ENCODE data around the gene PAM16. TPM values are rescaled to one million over a fixed set of nuclear protein-coding genes. Genes with fewer than 3 reads are reported as not detected.

The PAM16 gene
- total RNA-seq, 1 donor from 2014 or later: 34.3 TPM

DNA sequence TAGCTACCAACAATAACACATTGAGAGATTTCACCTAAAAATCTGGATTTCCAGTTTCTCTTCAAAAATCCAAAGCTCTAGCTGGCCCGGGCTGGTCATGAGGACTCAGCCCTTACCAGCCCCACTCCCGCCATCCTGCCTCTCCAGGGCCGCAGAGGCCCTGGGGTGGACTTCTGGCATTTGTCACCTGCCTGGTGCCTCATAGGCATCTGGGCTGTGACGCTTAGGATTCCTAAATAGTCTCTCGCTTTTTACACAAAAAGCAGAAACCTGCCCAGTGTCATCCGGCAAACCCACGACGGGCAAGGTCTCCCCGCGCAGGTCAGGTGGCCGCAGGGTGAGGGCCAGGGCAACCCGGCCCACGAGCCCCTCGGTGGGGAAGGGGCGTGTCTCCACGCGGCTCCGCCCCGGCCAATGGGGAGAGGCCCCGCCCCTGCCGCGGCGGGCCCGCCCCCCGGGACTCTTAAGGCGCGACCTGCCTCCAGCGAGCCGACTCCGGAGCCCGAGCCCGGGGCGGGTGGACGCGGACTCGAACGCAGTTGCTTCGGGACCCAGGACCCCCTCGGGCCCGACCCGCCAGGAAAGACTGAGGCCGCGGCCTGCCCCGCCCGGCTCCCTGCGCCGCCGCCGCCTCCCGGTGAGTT is 20.4 kb upstream of the PAM16 start, which contains the start of gene VASN:
VASN (plus strand) TSS at position 492 of the 644 bp plus-strand sequence. CDS start 9,030 bp downstream, outside the sequence.
- peak; percentile 32 for ATAC-seq

DNA sequence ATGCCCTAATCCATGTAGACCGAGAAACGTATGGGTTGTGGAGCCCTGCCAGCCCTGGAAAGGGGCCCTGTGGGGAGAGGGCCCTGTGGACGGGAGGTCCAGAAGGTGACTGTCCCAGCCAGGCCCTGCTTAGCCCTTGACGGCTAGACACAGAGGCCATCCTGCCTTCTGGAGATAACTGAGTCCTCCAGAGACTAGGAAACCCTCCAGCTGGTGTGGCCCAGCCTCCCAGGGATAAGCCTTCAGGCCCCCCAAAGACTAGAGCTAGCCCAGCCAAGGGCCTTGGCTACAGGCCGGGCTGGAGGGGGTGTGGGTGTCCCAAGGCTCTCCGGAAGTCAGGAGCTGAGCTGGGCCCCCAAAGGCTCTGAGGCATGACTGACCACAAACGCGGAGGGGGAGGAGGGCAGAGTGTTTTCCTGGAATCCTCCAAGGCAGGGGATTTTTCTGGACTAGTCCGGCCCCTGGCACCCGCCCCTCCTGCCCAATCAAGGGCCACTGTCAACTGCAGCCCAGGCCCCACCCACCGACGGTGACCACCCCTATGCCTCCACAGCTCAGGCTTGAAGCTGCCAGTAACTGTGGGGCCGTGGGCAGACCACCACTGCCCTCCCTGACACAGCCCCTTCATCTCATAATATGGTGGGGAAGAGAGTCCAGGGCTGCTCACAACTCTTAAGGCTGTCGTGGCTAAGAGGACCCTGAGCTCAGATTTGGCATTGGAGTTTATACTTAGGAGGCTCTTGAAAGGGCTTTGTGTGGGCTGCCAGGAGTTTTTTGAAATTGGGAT is 19.6 kb upstream of the PAM16 start:
- ATAC-seq: no peak

DNA sequence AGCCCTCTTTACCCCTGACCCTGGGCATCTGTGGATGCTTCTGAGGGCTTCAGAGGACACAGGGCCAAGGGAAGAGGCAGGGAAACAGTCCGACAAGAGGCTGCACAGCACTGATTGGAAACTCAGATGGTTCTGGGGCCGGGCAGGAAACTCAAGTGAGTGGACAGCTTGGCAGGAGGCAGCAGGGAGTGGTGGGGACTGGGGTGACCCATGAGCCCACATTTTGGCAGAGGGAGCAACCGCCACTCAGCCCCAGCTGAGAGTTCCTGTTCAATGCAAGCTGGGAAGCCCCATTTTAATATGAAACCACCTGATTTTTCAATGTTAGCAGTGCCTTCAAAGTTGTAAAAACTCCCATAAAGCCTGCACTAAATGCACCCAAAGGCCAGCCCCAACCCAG is 19.0 kb upstream of the PAM16 start:
- ATAC-seq: no peak

GRCh38 chr16:4369007-4369733 is 18.0 kb upstream of the PAM16 start:
- peak; percentile 69 for ATAC-seq

GRCh38 chr16:4367393-4367856 is 16.3 kb upstream of the PAM16 start:
- no peak for ATAC-seq

- ATAC-seq: no peak
These were observed 14.9 kb upstream of the PAM16 start for GRCh38 chr16:4366016-4366415.

- no peak for ATAC-seq
These were observed 14.5 kb upstream of the PAM16 start for GRCh38 chr16:4365615-4366014.

DNA sequence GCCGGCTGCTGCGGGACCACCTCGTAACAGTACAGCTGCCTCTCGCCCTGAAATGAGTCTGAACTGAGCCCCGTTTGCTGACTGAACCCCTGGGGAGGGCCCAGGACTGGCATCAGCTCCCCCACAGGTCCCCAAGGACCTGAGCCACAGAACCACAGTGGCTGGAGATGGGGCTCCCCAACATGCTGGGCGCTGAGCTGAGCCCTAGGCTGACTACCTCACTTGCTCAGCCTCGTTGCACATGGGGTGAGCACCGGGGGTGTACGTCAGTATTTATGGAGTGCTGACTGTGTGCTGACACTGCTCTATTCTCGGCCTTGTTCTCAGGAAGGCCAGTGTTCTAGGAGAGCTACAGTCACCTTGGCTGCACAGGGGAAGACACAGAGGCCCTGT is 13.9 kb upstream of the PAM16 start:
- no peak for ATAC-seq

DNA sequence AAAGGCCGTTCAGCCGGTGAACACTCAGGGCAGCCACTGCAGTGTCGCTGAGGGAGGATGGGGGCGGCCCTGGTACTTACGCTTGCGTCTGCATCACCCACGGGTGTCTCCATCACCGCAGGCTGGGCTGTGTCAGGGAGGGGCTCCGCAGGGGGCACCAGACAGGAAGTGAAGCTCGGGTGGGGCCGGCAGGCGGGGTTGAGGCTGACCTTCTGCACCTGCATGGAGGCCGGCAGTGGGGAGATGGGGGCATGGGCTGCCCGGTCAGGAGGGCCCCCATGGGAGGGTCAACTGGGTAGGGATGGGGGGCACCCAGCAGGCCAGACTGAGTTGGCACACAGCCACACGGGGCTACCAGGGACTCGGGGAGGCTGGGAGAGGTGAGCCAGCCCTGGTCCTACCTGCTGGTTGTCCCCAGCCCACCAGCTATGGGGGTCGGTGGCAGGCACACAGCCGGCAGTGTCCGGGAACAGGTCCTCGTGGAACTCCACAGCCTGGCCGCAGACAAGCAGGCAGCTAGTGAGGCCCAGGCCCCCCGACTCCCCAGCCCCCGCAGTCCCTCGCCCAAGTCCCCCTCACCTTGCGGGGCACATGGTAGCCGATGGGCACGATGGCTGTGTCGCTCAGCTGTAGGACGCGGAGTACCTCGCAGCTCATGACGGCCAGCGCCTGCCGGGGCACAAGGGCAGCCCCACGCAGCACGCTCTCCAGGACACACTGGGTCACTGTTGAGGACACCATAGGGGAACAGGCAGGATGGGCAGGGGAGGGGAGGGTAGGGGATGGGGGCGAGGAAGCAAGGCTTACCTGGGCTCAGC is 13.3 kb upstream of the PAM16 start:
- no peak for ATAC-seq

DNA sequence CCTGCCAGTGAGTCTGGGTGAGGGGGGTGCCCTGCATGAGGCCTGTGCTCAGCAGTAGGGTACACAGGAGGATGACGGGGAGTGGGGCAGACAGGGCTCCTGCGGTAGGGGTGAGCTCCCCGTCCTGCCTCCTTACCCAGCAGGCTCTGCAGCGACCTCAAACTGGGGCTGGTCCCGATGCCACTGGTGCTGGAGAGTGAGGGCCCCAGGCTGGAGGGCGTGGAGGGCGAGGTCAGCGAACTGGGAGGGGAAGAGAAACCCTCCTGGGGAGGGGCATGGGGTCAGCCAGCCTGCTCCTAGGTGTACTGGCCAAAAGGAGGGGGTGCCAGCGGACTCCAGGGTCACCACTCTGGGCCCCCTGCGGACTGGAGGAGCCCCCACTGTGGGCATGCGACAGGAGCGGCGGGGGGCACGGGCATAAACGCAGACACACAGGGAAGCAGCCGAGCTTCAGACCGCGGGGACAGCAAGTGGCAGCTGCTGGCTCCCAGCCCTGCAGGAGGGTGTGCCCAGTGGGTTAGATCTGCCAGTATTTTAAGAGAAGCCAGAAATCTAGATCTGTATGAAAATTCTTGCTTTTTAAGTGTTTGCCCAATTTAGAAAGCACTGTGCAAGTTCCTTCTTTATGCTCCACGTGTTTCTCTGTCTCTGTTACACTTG is 11.5 kb upstream of the PAM16 start:
- no peak for ATAC-seq

DNA sequence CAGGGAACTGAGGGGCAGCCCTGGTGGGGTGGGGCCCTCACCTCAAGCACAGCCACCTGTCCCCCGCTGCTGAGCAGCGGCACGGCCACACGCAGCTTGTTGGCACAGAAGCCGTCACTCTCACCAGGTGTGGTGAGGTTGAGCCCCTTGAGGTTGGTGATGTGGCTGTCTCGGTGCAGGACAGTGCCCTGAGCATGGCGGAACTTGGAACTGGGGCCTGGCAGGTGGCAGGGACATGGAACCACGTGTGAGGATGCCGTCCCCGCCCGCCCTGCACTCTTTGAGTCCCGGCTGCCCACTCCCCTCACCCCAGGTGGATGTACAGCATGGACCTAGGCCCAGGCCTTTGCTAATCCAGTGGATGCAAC is 10.8 kb upstream of the PAM16 start:
- no peak for ATAC-seq

DNA sequence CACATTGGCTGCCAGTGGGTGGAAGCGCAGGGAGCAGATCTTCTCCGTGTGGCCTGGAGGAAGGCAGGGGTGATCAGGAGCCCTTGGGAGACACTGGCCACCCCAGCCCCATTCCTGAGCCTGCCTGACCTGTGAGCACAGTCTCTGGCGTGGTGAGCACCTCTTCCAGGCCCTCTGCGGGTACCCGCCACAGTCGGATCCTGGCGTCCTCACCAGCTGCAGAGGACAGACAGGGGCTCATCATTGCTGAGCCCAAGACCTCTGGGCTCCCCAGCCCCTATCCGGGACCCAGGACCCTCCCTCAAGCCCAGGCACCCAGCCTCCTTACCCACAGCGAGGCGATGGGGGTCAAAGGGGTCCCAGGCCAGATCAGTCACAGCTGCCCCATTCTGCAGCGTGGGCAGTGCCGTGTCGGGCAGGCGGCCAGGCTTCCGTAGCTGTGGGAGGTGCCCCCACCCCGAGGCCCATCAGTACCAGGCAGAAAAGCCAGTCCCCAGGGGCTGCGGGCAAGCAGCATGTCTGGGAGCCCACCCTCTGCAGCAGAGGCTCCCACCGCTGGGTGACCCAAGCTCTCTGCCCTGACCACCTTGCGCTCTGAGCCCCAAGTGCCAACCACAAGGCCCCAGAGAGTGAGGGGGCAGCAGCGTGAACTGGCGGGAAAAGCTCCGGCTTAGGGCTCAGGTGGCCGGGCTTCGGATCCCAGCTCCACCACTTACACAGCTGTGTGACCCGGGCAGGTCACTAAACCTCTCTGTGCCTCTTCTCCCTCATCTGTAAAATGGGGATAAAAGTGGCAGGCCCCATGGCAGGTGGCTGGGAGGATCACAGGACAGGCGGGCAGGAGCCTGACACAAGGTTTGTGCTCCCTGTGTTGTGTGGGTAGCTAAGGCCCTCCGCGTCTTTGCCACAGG is 10.2 kb upstream of the PAM16 start:
- no peak for ATAC-seq

DNA sequence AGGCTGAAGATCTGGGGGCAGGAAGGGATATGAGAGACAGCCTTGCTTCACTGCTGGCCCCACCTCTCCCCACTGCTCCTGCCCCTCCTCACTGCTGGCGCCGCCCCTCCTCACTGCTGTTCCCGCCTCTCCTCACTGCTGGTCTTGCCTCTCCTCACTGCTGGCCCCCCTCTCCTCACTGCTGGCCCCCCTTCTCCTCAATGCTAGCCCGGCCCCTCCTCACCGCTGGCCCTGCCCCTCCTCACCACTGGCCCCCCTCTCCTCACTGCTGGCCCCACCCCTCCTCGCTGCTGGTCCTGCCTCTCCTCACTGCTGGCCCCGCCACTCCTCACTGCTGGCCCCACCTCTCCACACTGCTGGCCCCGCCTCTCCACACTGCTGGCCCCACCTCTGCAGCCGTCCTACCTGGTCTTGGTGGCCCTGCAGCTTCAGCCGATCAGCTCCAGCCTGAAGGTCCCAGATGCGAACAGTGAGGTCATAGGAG is 9.5 kb upstream of the PAM16 start:
- peak; percentile 31 for ATAC-seq

- no peak for ATAC-seq
These were observed 8.8 kb upstream of the PAM16 start for GRCh38 chr16:4359914-4360313.

DNA sequence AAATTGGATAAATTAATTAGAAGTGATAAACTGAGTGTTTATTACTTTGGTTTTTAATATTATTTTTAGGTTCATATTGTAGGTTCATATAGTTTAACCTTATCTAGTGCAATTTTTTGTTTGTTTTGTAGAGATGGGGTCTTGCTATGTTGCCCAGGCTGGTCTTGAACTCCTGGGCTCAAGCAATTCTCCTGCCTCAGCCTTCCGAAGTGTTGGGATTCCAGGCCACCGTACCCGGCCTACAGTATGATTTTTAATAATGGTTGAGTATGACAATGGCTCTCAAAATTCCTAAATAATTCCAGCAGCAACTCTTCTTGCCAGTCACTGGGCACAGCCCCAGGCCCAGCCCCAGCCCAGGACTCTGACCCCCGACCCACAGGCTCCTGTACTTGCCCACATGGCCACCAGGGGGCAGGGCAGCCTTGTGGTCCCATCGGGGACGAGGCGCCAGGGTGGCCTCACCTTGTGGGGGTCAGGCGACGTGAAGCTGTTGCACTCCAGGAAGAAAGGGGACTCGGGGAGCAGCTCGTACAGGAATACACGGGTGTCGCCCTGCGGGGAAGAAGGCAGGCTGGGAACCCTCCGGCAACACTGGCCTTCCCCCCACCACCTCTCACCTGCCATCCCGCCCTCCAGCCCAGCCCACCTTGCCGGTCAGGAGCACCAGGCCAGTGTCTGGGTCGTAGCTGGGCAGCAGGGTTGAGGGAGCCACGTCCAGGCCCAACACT is 7.9 kb upstream of the PAM16 start:
- peak; percentile 60 for ATAC-seq

GRCh38 chr16:4358236-4358635 is 7.1 kb upstream of the PAM16 start:
- ATAC-seq: no peak

- ATAC-seq: no peak
These were observed 5.7 kb upstream of the PAM16 start for GRCh38 chr16:4356820-4357219.

DNA sequence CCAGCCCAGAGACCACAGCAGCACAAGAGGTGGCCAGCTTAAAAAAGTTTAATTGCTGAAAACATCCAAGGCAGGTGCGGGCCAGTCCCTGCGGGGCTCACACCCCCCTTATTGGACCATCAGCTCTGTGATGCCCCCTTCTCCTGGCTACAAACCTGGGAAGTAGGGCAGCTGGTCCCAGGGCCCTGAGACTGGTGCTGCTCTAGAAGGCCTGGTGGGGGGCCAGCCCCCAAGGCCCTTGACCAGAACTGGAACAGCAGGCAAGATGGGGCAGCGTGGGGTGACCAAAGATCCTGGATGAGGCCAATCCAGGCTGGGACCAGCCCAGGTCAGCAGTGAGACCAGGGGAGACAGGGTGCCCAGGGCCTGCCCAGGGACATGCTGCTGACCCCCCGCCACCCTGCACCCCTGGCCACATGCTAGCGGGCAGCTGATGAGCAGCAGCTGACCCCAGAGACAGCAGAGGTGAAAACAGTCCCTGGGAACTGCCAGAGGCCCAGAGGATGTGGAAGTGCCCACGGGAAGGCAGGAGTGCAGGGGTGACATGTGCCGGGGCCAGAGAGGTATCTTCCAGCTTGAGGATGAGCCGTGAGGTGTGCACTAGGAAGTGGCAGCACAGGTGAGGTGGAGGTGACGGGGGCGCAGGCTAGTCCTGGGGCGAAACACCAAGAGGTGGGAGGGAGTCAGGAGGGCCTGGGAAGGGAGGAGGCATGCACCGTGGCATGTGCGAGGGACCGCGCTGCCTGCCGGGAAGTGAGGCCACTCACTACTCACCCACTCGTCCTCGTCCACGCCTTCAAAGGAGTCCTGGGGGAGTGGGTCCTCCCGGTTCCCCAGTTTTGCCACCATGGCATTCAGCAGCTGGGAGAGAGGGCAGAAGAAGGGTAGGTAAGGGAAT is 3.6 kb upstream of the PAM16 start:
- no peak for ATAC-seq

DNA sequence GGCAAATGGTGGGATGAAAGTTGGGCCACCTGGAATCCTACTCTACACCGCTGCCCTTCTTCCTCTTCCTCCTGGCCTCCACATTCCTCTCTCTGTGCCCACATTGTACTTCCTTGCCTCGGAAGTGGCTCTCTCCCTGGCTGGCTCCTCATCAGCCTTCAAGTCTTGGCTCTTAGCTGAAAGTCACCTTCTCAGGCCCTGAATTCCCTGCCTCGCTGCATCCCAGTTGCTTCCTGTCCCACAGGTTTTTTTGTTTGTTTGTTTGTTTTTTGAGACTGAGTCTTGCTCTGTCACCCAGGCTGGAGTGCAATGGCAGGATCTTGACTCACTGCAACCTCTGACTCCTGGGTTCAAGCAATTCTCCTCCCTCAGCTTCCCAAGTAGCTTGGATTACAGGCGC is 2.6 kb upstream of the PAM16 start:
- no peak for ATAC-seq

Measured in esophagus mucosa (tissue), 1 donor.